ENCODE data around the gene ADCY5. TPM values are rescaled to one million over a fixed set of nuclear protein-coding genes. Genes with fewer than 3 reads are reported as not detected.

The ADCY5 gene
- total RNA-seq, 1 experiment from 2014 or later: 0.24 TPM

GRCh38 chr3:123372686-123373473 lies 76.0 kb downstream of the ADCY5 start:
- H3K36me3 ChIP-seq (ENCODE audit: low read depth): no peaks in the 10 kb centered on the region
- TF ChIP-seq CTCF (conservative IDR thresholded peaks at IDR 0.05) (no peak), EZH2 (IDR thresholded peaks at IDR 0.05; ENCODE audit: low read depth) (no peak)
- H3K4me2 ChIP-seq: no peak overlapping the region
- POLR2A ChIA-PET (ENCODE audit: unreplicated experiment): no interaction called here
- H3K79me2 ChIP-seq (ENCODE audit: low read depth): no peaks in the 10 kb centered on the region
- H3K9me3 ChIP-seq (ENCODE audit: insufficient read depth, low read depth): no peaks in the 10 kb centered on the region
- no peaks in the 10 kb centered on the region for H3F3A ChIP-seq (ENCODE audit: insufficient read depth, low read depth)
- no peak overlapping the region for H2AFZ ChIP-seq
- no peaks in the 10 kb centered on the region for H3K27me3 ChIP-seq (ENCODE audit: insufficient read depth, low read depth)
- no TSS peak for BruUV-seq (replicated peaks)
- H3K27ac ChIP-seq: no peak overlapping the region
- no peak for DNase-seq
- H4K20me1 ChIP-seq (ENCODE audit: insufficient read depth): no peaks in the 10 kb centered on the region
- intact Hi-C loops (cut with micrococcal nuclease; ENCODE audit: unreplicated experiment): no loop called here
- CTCF ChIA-PET: no interaction called here
- no peaks in the 10 kb centered on the region for H3K9me2 ChIP-seq (ENCODE audit: insufficient read depth)
- no peaks in the 10 kb centered on the region for H3K4me1 ChIP-seq (replicated peaks; ENCODE audit: insufficient read depth)
- H3K4me3 ChIP-seq: no peak overlapping the region

- intact Hi-C loops (cut with micrococcal nuclease; ENCODE audit: unreplicated experiment): no loop called here
- no peaks in the 10 kb centered on the region for H3F3A ChIP-seq (ENCODE audit: insufficient read depth, low read depth)
- H3K79me2 ChIP-seq (ENCODE audit: low read depth): no peaks in the 10 kb centered on the region
- H3K27me3 ChIP-seq (ENCODE audit: insufficient read depth, low read depth): no peaks in the 10 kb centered on the region
- TF ChIP-seq EZH2 (IDR thresholded peaks at IDR 0.05; ENCODE audit: low read depth) (no peak), CTCF (conservative IDR thresholded peaks at IDR 0.05) (no peak)
- no peak overlapping the region for H2AFZ ChIP-seq
- no TSS peak for BruUV-seq (replicated peaks)
- H3K4me2 ChIP-seq: no peak overlapping the region
- no peaks in the 10 kb centered on the region for H3K9me2 ChIP-seq (ENCODE audit: insufficient read depth)
- no peaks in the 10 kb centered on the region for H3K4me1 ChIP-seq (replicated peaks; ENCODE audit: insufficient read depth)
- H3K36me3 ChIP-seq (ENCODE audit: low read depth): no peaks in the 10 kb centered on the region
- no peaks in the 10 kb centered on the region for H3K9me3 ChIP-seq (ENCODE audit: insufficient read depth, low read depth)
- no peak overlapping the region for H3K27ac ChIP-seq
- ChIA-PET POLR2A (ENCODE audit: unreplicated experiment) (no interaction called here), CTCF (no interaction called here)
- H3K4me3 ChIP-seq: no peak overlapping the region
- H4K20me1 ChIP-seq (ENCODE audit: insufficient read depth): no peaks in the 10 kb centered on the region
- no peak for DNase-seq
Measured at GRCh38 chr3:123371859-123372685, 76.8 kb downstream of the ADCY5 start.

GRCh38 chr3:123371426-123371825 lies 77.5 kb downstream of the ADCY5 start:
- H3K9me2 ChIP-seq (ENCODE audit: insufficient read depth): no peaks in the 10 kb centered on the region
- H4K20me1 ChIP-seq (ENCODE audit: insufficient read depth): no peaks in the 10 kb centered on the region
- no peak overlapping the region for H3K4me2 ChIP-seq
- H3K79me2 ChIP-seq (ENCODE audit: low read depth): no peaks in the 10 kb centered on the region
- H3K4me3 ChIP-seq: no peak overlapping the region
- POLR2A ChIA-PET (ENCODE audit: unreplicated experiment): no interaction called here
- H3K4me1 ChIP-seq (replicated peaks; ENCODE audit: insufficient read depth): no peaks in the 10 kb centered on the region
- no peaks in the 10 kb centered on the region for H3K9me3 ChIP-seq (ENCODE audit: insufficient read depth, low read depth)
- no peak for TF ChIP-seq EZH2 (IDR thresholded peaks at IDR 0.05; ENCODE audit: low read depth)
- no peak for TF ChIP-seq CTCF (conservative IDR thresholded peaks at IDR 0.05)
- CTCF ChIA-PET: no interaction called here
- H2AFZ ChIP-seq: no peak overlapping the region
- no peak overlapping the region for H3K27ac ChIP-seq
- BruUV-seq (replicated peaks): no TSS peak
- no peaks in the 10 kb centered on the region for H3K27me3 ChIP-seq (ENCODE audit: insufficient read depth, low read depth)
- intact Hi-C loops (cut with micrococcal nuclease; ENCODE audit: unreplicated experiment): no loop called here
- DNase-seq: no peak
- no peaks in the 10 kb centered on the region for H3K36me3 ChIP-seq (ENCODE audit: low read depth)
- H3F3A ChIP-seq (ENCODE audit: insufficient read depth, low read depth): no peaks in the 10 kb centered on the region
